GM12878 (cell line): Measurements from ENCODE around the gene LMNB1. TPM values are rescaled to one million over a fixed set of nuclear protein-coding genes. Genes with fewer than 3 reads are reported as not detected.

Experiments
- ATAC-seq: fragments of 200-7000 bp; cut with Tn5 transposase; 3 replicates; pipeline ENCODE4 v1.9.1; 2020; ENCODE audit warnings: mild to moderate bottlenecking, moderate library complexity
- BruUV-seq: library from RNA; stranded (reverse); fragments of 400-500 nt; replicated peaks from 2 replicates; lab custom pipeline; 2021; lab: Mats Ljungman, UMichigan
- CTCF ChIA-PET: fragments of 300-600 bp; sonication (Branson Sonifier 250); formaldehyde crosslinking; extraction: SDS; loops from one replicate; lab custom pipeline; 2021; ENCODE audit warnings: inconsistent platforms; lab: Yijun Ruan, JAX
- POLR2A ChIA-PET: fragments of 350-600 bp; formaldehyde crosslinking; extraction: SDS; loops from one replicate; lab custom pipeline; 2021; ENCODE audit warnings: inconsistent platforms; lab: Charles Lee
- RAD21 ChIA-PET: fragments of 300-600 bp; sonication (Branson Sonifier 250); formaldehyde crosslinking; loops from one replicate; lab custom pipeline; 2023; ENCODE audit warnings: antibody characterized with exemption; ENCODE audit not compliant: unreplicated experiment; lab: Charles Lee
- SMC1A ChIA-PET: fragments of 300-600 bp; sonication (Branson Sonifier 250); formaldehyde crosslinking; loops from one replicate; lab custom pipeline; 2023; ENCODE audit not compliant: unreplicated experiment, uncharacterized antibody; lab: Charles Lee
- DNase-seq: peaks from one replicate; pipeline ENCODE4 v3.0.0-alpha.2; 2011; ENCODE audit warnings: low read depth, low spot score
- FAIRE-seq: peaks from 3 replicates; lab custom pipeline; 2011; peaks lifted over from hg19 to GRCh38; lab: Jason Lieb, UNC
- H2AFZ ChIP-seq: 2 replicates; pipeline ENCODE4 v1.6.0; 2011; ENCODE audit warnings: low read depth, low read length, control low read depth; ENCODE audit not compliant: control insufficient read depth
- H3K27ac ChIP-seq: 2 replicates; pipeline ENCODE4 v1.5.1; 2011; ENCODE audit warnings: control low read depth; ENCODE audit not compliant: control insufficient read depth, insufficient read depth
- H3K27me3 ChIP-seq, 2 experiments: replicated peaks in 1 of 2; 2 replicates each; pipeline versions ENCODE4 v1.6.0 to v1.6.1; 2011; ENCODE audit warnings: low read length in 1 of 2; ENCODE audit not compliant: control insufficient read depth in 2 of 2, insufficient read depth in 2 of 2
- H3K36me3 ChIP-seq, 2 experiments: 2 replicates each; pipeline ENCODE4 v1.5.1; 2011; ENCODE audit warnings: low read length in 1 of 2; ENCODE audit not compliant: control insufficient read depth in 2 of 2, insufficient read depth in 2 of 2
- H3K4me1 ChIP-seq: 2 replicates; pipeline ENCODE4 v1.6.1; 2011; ENCODE audit warnings: mild to moderate bottlenecking, low read length, moderate library complexity, mixed read lengths; ENCODE audit not compliant: control insufficient read depth, insufficient read depth
- H3K4me2 ChIP-seq: 2 replicates; pipeline ENCODE4 v1.6.0; 2011; ENCODE audit warnings: control low read depth; ENCODE audit not compliant: control insufficient read depth, insufficient read depth
- H3K4me3 ChIP-seq: fragments of 200-600 bp; sonication (generic); 2 replicates; pipeline ENCODE4 v1.5.1; 2016
- H3K79me2 ChIP-seq: 2 replicates; pipeline ENCODE4 v1.6.0; 2011; ENCODE audit warnings: low read length; ENCODE audit not compliant: control insufficient read depth, insufficient read depth
- H3K9ac ChIP-seq: 2 replicates; pipeline ENCODE4 v1.8.0; 2011; ENCODE audit warnings: low read length, control low read depth, mixed read lengths; ENCODE audit not compliant: control insufficient read depth, insufficient read depth
- H3K9me3 ChIP-seq: replicated peaks from 3 replicates; pipeline ENCODE4 v1.5.1; 2011; ENCODE audit warnings: mild to moderate bottlenecking, low read length; ENCODE audit not compliant: control insufficient read depth, insufficient read depth
- H4K20me1 ChIP-seq: 2 replicates; pipeline ENCODE4 v1.6.0; 2011; ENCODE audit not compliant: control insufficient read depth, insufficient read depth
- BHLHE40 ChIP-seq, 2 experiments: fragments of 450-650 bp in 1 of 2; IDR thresholded peaks; 2 replicates each; pipeline ENCODE4 v1.6.1; 2011 to 2017; ENCODE audit warnings: low read depth in 2 of 2, borderline replicate concordance in 1 of 2, improper control_type of control experiment in 1 of 2, low read length in 1 of 2, mild to moderate bottlenecking in 1 of 2
- CREB1 ChIP-seq: IDR thresholded peaks from 2 replicates; pipeline ENCODE4 v1.6.1; 2012; ENCODE audit warnings: low read depth, mild to moderate bottlenecking, inconsistent platforms
- CREM ChIP-seq: IDR thresholded peaks from 2 replicates; pipeline ENCODE4 v1.6.1; 2014; ENCODE audit warnings: antibody characterized with exemption, low read depth
- CTCF ChIP-seq, 3 experiments: IDR thresholded peaks in 2 of 3; conservative IDR thresholded peaks in 1 of 3; 2 replicates each; pipeline ENCODE4 v1.5.1; 2011; ENCODE audit warnings: low read depth in 3 of 3, low read length in 3 of 3, mild to moderate bottlenecking in 3 of 3, control low read depth in 2 of 3, moderate library complexity in 2 of 3, inconsistent platforms in 1 of 3, mixed read lengths in 1 of 3; ENCODE audit not compliant: control insufficient read depth in 2 of 3, insufficient read depth in 1 of 3; ENCODE audit errors: extremely low read depth in 1 of 3
- E4F1 ChIP-seq: fragments of 450-650 bp; IDR thresholded peaks from 2 replicates; pipeline ENCODE4 v1.6.1; 2018; ENCODE audit warnings: borderline replicate concordance, mild to moderate bottlenecking; ENCODE audit not compliant: partially characterized antibody
- HDAC6 ChIP-seq: fragments of 200-600 bp; sonication (generic); IDR thresholded peaks from one replicate; pipeline ENCODE4 v1.8.0; 2017; ENCODE audit warnings: antibody characterized with exemption; ENCODE audit not compliant: unreplicated experiment
- KLF5 ChIP-seq: fragments of 450-650 bp; IDR thresholded peaks from 2 replicates; pipeline ENCODE4 v1.6.1; 2014; ENCODE audit warnings: mild to moderate bottlenecking; ENCODE audit not compliant: partially characterized antibody
- PBX3 ChIP-seq: IDR thresholded peaks from 2 replicates; pipeline ENCODE4 v1.6.1; 2011; ENCODE audit warnings: mild to moderate bottlenecking, low read depth, low read length, moderate library complexity; ENCODE audit not compliant: insufficient replicate concordance
- RCOR1 ChIP-seq: conservative IDR thresholded peaks from 2 replicates; pipeline ENCODE4 v1.6.1; 2012; ENCODE audit warnings: low read depth, low read length, improper control_type of control experiment
- ZBTB4 ChIP-seq: fragments of 450-650 bp; formaldehyde crosslinking; IDR thresholded peaks from 2 replicates; pipeline ENCODE4 v1.4.0; 2022; ENCODE audit warnings: mild to moderate bottlenecking, moderate library complexity
- ZNF207 ChIP-seq: fragments of 450-650 bp; IDR thresholded peaks from 2 replicates; pipeline ENCODE4 v1.6.1; 2014; ENCODE audit warnings: antibody characterized with exemption, mild to moderate bottlenecking, borderline replicate concordance
- ZNF384 ChIP-seq: IDR thresholded peaks from 2 replicates; pipeline ENCODE4 v1.6.1; 2012; ENCODE audit warnings: low read depth, mild to moderate bottlenecking, low read length, improper control_type of control experiment, borderline replicate concordance
- WGBS: methylation state at CpG from one replicate; pipeline ENCODE4 v1.1.6; 2016; ENCODE audit warnings: low lambda C conversion rate; ENCODE audit not compliant: insufficient replicate concordance, insufficient coverage; ENCODE audit errors: missing lambda C conversion rate; 5-methylcytosine and 5-hydroxymethylcytosine counted together
- in situ Hi-C: fragments of 300-500 bp; cut with MboI; formaldehyde crosslinking; loops from 9 replicates; pipeline ENCODE4 v1.14.3; 2018; ENCODE audit warnings: mixed read lengths
- intact Hi-C: fragments of 100-400 bp; cut with micrococcal nuclease; formaldehyde crosslinking; loops from one replicate; pipeline ENCODE4 v1.14.2; 2022; ENCODE audit not compliant: unreplicated experiment
- polyA plus RNA-seq, 11 experiments: library from polyadenylated mRNA; depleted of rRNA in 4 of 11; unstranded in 6 of 11; stranded (reverse) in 5 of 11; fragments of >200 nt; fragmentation: Nextera tagmentation in 4 of 11; fragmentation: Illumina TruSeq in 1 of 11; extraction: Ambion mirVana in 4 of 11; extraction: Trizol in 1 of 11; gene quantifications; 1 replicate in 1 of 11; 2 replicates in 10 of 11; pipeline versions ENCODE4 v1.2.1 to v1.2.3, GENCODE V29; 2011 to 2016; ENCODE audit warnings: inconsistent platforms in 2 of 11, missing spikeins in 2 of 11, low read depth in 1 of 11
- total RNA-seq, 4 experiments: library from RNA; depleted of rRNA in 3 of 4; stranded (reverse); fragments of >200 nt in 3 of 4; fragmentation: Illumina TruSeq in 1 of 4; extraction: Trizol in 1 of 4; gene quantifications; 2 replicates each; pipeline versions ENCODE4 v1.2.1 to v1.2.3, GENCODE V29; 2013 to 2021

LMNB1 gene
- total and polyA plus RNA-seq, 10 of the 15 experiments (the other 5 are each of a cell fraction or from before 2014, with no cell fraction given): 7.0 to 185 (median 86.4) TPM

GRCh38 chr5:126836778-126837177 lies 59.8 kb downstream of the LMNB1 start (continued):
- TF ChIP-seq ZBTB4 (CRISPR knock-in tag) (no peak), PBX3 (no peak), KLF5 (no peak), RCOR1 (no peak)

- ATAC-seq (no peak), FAIRE-seq (no peak), DNase-seq (no peak)
- ChIA-PET CTCF (interaction anchor here (0.6 to 2.0 kb wide), 13 partner anchors 12 to 609 kb away, joined by 3 to 10 read pairs (median 4); no protein-coding TSS in a partner anchor), SMC1A (interaction anchor here (0.6 to 2.2 kb wide), 12 partner anchors 11 to 476 kb away, joined by 3 to 9 read pairs (median 4); no protein-coding TSS in a partner anchor), POLR2A (interaction anchor here (0.7 kb wide), 2 partner anchors 36 to 59 kb away, joined by 3 to 4 read pairs; no protein-coding TSS in a partner anchor), RAD21 (interaction anchor here (0.6 to 1.7 kb wide), 7 partner anchors 12 to 655 kb away, joined by 3 to 5 read pairs (median 3); no protein-coding TSS in a partner anchor)
- Histone ChIP-seq H3K9ac (no peak overlapping the region), H4K20me1 (no peaks in the 10 kb centered on the region), H3K79me2 (no peaks in the 10 kb centered on the region), H3K4me2 (no peak overlapping the region), H3K9me3 (no peaks in the 10 kb centered on the region), H3K4me3 (no peak overlapping the region), H3K27me3 (no peaks in the 10 kb centered on the region), H3K4me1 (no peaks in the 10 kb centered on the region), H2AFZ (no peak overlapping the region), H3K27ac (no peak overlapping the region), H3K36me3 (peaks cover 11 to 14% of the 10 kb centered on the region in 2 experiments)
- BruUV-seq: no TSS peak
- in situ Hi-C loops (no loop called here), intact Hi-C loops (no loop called here)
- 98% methylated on average over 4 of the region's 4 CpGs for WGBS
- TF ChIP-seq E4F1 (no peak), CREB1 (no peak), CREM (no peak), BHLHE40 (IDR thresholded peaks at IDR 0.05; ENCODE audit: borderline replicate concordance in 1 of 2, low read depth in 2 of 2, low read length in 1 of 2) (no peak), HDAC6 (no peak), ZNF207 (no peak), ZNF384 (no peak), CTCF (IDR thresholded peaks at IDR 0.05 in 2 of 3, conservative IDR thresholded peaks at IDR 0.05 in 1 of 3; ENCODE audit: control insufficient read depth in 2 of 3, extremely low read depth in 1 of 3, insufficient read depth in 1 of 3, low read depth in 3 of 3, low read length in 3 of 3) (no peak), RCOR1 (no peak)
Observed at GRCh38 chr5:126837242-126837641, 60.3 kb downstream of the LMNB1 start.
